Mucosa of stomach (tissue), 1 donor: ENCODE results near the gene ZNF618.

ENCODE experiments used
- H3K27me3 ChIP-seq: one replicate; pipeline ENCODE4 v1.7.0; 2013; ENCODE audit warnings: mild to moderate bottlenecking, low read length; ENCODE audit not compliant: control insufficient read depth, insufficient read depth
- H3K36me3 ChIP-seq: one replicate; pipeline ENCODE4 v1.7.0; 2013; ENCODE audit warnings: low read length; ENCODE audit not compliant: control insufficient read depth, insufficient read depth
- H3K4me1 ChIP-seq: one replicate; pipeline ENCODE4 v1.7.0; 2013; ENCODE audit warnings: mild to moderate bottlenecking, low read length; ENCODE audit not compliant: control insufficient read depth, insufficient read depth
- H3K4me3 ChIP-seq: one replicate; pipeline ENCODE4 v1.7.0; 2013; ENCODE audit warnings: low read length
- H3K9ac ChIP-seq: one replicate; pipeline ENCODE4 v1.7.0; 2013; ENCODE audit warnings: mild to moderate bottlenecking, low read length, moderate library complexity
- H3K9me3 ChIP-seq: one replicate; pipeline ENCODE4 v1.7.0; 2013; ENCODE audit warnings: mild to moderate bottlenecking, low read length, moderate library complexity; ENCODE audit not compliant: control insufficient read depth
- donor health status: Pancreatic carcinoma.

ZNF618 gene

GRCh38 chr9:113969343-113969742 is 93.2 kb downstream of the ZNF618 start:
- Histone ChIP-seq H3K4me3 (no peak overlapping the region), H3K36me3 (no peaks in the 10 kb centered on the region), H3K27me3 (no peaks in the 10 kb centered on the region), H3K9ac (no peak overlapping the region), H3K9me3 (no peaks in the 10 kb centered on the region), H3K4me1 (peaks cover 44% of the 10 kb centered on the region)

GRCh38 chr9:113973226-113973625 is 97.1 kb downstream of the ZNF618 start:
- Histone ChIP-seq H3K9ac (no peak overlapping the region), H3K4me3 (no peak overlapping the region), H3K4me1 (peaks cover 24% of the 10 kb centered on the region), H3K27me3 (no peaks in the 10 kb centered on the region), H3K9me3 (no peaks in the 10 kb centered on the region), H3K36me3 (no peaks in the 10 kb centered on the region)

- no peaks in the 10 kb centered on the region for H3K27me3 ChIP-seq
- H3K9ac ChIP-seq, result no peak overlapping the region
- H3K4me1 ChIP-seq, result peaks cover 24% of the 10 kb centered on the region
- H3K4me3 ChIP-seq, result no peak overlapping the region
- no peaks in the 10 kb centered on the region for H3K9me3 ChIP-seq
- H3K36me3 ChIP-seq, result no peaks in the 10 kb centered on the region
Observed at GRCh38 chr9:113973963-113974413, 97.9 kb downstream of the ZNF618 start.

- Histone ChIP-seq H3K9ac (no peak overlapping the region), H3K36me3 (no peaks in the 10 kb centered on the region), H3K4me1 (peaks cover 24% of the 10 kb centered on the region), H3K27me3 (no peaks in the 10 kb centered on the region), H3K4me3 (no peak overlapping the region), H3K9me3 (no peaks in the 10 kb centered on the region)
Observed at GRCh38 chr9:113976915-113977314, 100.8 kb downstream of the ZNF618 start.

GRCh38 chr9:113978725-113979342 is 102.7 kb downstream of the ZNF618 start:
- H3K4me3 ChIP-seq, result no peak overlapping the region
- no peaks in the 10 kb centered on the region for H3K9me3 ChIP-seq
- no peaks in the 10 kb centered on the region for H3K27me3 ChIP-seq
- no peak overlapping the region for H3K9ac ChIP-seq
- H3K4me1 ChIP-seq, result peaks cover 16% of the 10 kb centered on the region
- H3K36me3 ChIP-seq, result no peaks in the 10 kb centered on the region

- H3K27me3 ChIP-seq, result no peaks in the 10 kb centered on the region
- H3K9me3 ChIP-seq, result no peaks in the 10 kb centered on the region
- H3K9ac ChIP-seq, result no peak overlapping the region
- peaks cover 9% of the 10 kb centered on the region for H3K4me1 ChIP-seq
- H3K4me3 ChIP-seq, result no peak overlapping the region
- no peaks in the 10 kb centered on the region for H3K36me3 ChIP-seq
Observed at GRCh38 chr9:113979343-113980127, 103.4 kb downstream of the ZNF618 start.

- no peaks in the 10 kb centered on the region for H3K27me3 ChIP-seq
- no peak overlapping the region for H3K9ac ChIP-seq
- no peaks in the 10 kb centered on the region for H3K4me1 ChIP-seq
- no peaks in the 10 kb centered on the region for H3K9me3 ChIP-seq
- H3K36me3 ChIP-seq, result peaks cover under 1% of the 10 kb centered on the region
- no peak overlapping the region for H3K4me3 ChIP-seq
Observed at GRCh38 chr9:113984639-113985380, 108.7 kb downstream of the ZNF618 start.

- H3K4me3 ChIP-seq, result no peak overlapping the region
- peaks cover 8% of the 10 kb centered on the region for H3K36me3 ChIP-seq
- peaks cover 11% of the 10 kb centered on the region for H3K4me1 ChIP-seq
- H3K9ac ChIP-seq, result no peak overlapping the region
- no peaks in the 10 kb centered on the region for H3K9me3 ChIP-seq
- H3K27me3 ChIP-seq, result no peaks in the 10 kb centered on the region
Observed at GRCh38 chr9:113985968-113986585, 110.0 kb downstream of the ZNF618 start.

GRCh38 chr9:113986931-113987330 is 110.8 kb downstream of the ZNF618 start:
- peaks cover 8% of the 10 kb centered on the region for H3K36me3 ChIP-seq
- no peaks in the 10 kb centered on the region for H3K27me3 ChIP-seq
- no peaks in the 10 kb centered on the region for H3K9me3 ChIP-seq
- H3K4me1 ChIP-seq, result peaks cover 15% of the 10 kb centered on the region
- H3K4me3 ChIP-seq, result no peak overlapping the region
- H3K9ac ChIP-seq, result no peak overlapping the region

- no peak overlapping the region for H3K9ac ChIP-seq
- H3K4me3 ChIP-seq, result no peak overlapping the region
- no peaks in the 10 kb centered on the region for H3K9me3 ChIP-seq
- H3K4me1 ChIP-seq, result peaks cover 21% of the 10 kb centered on the region
- no peaks in the 10 kb centered on the region for H3K27me3 ChIP-seq
- H3K36me3 ChIP-seq, result peaks cover 8% of the 10 kb centered on the region
Observed at GRCh38 chr9:113987526-113987925, 111.4 kb downstream of the ZNF618 start.

- no peaks in the 10 kb centered on the region for H3K27me3 ChIP-seq
- no peak overlapping the region for H3K9ac ChIP-seq
- peaks cover 8% of the 10 kb centered on the region for H3K36me3 ChIP-seq
- H3K4me3 ChIP-seq, result no peak overlapping the region
- H3K9me3 ChIP-seq, result no peaks in the 10 kb centered on the region
- H3K4me1 ChIP-seq, result peaks cover 27% of the 10 kb centered on the region
Observed at GRCh38 chr9:113988385-113989016, 112.4 kb downstream of the ZNF618 start.
